Fibroblast of lung (primary cell): Measurements from ENCODE around the gene CAPZB. TPM values are rescaled to one million over a fixed set of nuclear protein-coding genes. Genes with fewer than 3 reads are reported as not detected.

Experiments used
- DNase-seq, 2 donors: peaks; one replicate each; pipeline versions ENCODE4 v3.0.0 to v3.0.0-alpha.2; 2010; ENCODE audit warnings: low read depth in 2 of 2
- H2AFZ ChIP-seq: 2 replicates; pipeline ENCODE4 v1.5.1; 2012; ENCODE audit warnings: low read length, control low read depth, inconsistent platforms
- H3K27ac ChIP-seq: 2 replicates; pipeline ENCODE4 v1.5.1; 2011; ENCODE audit warnings: low read length, control low read depth; ENCODE audit not compliant: insufficient read depth
- H3K27me3 ChIP-seq: 2 replicates; pipeline ENCODE4 v1.5.1; 2011; ENCODE audit warnings: mild to moderate bottlenecking, low read length; ENCODE audit not compliant: control insufficient read depth, insufficient read depth
- H3K36me3 ChIP-seq: 2 replicates; pipeline ENCODE4 v1.5.1; 2011; ENCODE audit warnings: low read length; ENCODE audit not compliant: control insufficient read depth, insufficient read depth
- H3K4me1 ChIP-seq: 2 replicates; pipeline ENCODE4 v1.5.1; 2011; ENCODE audit warnings: low read length; ENCODE audit not compliant: control insufficient read depth, insufficient read depth; ENCODE audit errors: extremely low read depth
- H3K4me2 ChIP-seq: 2 replicates; pipeline ENCODE4 v1.5.1; 2011; ENCODE audit warnings: low read length, control low read depth; ENCODE audit not compliant: insufficient read depth; ENCODE audit errors: extremely low read depth
- H3K4me3 ChIP-seq, 4 experiments: fragments of 200-600 bp in 1 of 4; sonication (generic) in 1 of 4; replicated peaks in 1 of 4; 2 replicates each; pipeline ENCODE4 v1.5.1; 2011 to 2016; ENCODE audit warnings: low read length in 4 of 4, low read depth in 3 of 4, mild to moderate bottlenecking in 3 of 4, control low read depth in 2 of 4, inconsistent platforms in 1 of 4, mixed read lengths in 1 of 4; ENCODE audit not compliant: insufficient read depth in 1 of 4; ENCODE audit errors: control extremely low read depth in 1 of 4
- H3K79me2 ChIP-seq: 2 replicates; pipeline ENCODE4 v1.5.1; 2012; ENCODE audit warnings: mild to moderate bottlenecking, low read length, inconsistent platforms; ENCODE audit not compliant: control insufficient read depth, insufficient read depth
- H3K9ac ChIP-seq: 2 replicates; pipeline ENCODE4 v1.5.1; 2011; ENCODE audit warnings: mild to moderate bottlenecking, low read length, control low read depth; ENCODE audit not compliant: insufficient read depth
- H3K9me3 ChIP-seq: 2 replicates; pipeline ENCODE4 v1.5.1; 2012; ENCODE audit warnings: low read depth, low read length; ENCODE audit not compliant: control insufficient read depth, insufficient read depth
- H4K20me1 ChIP-seq: 2 replicates; pipeline ENCODE4 v1.5.1; 2011; ENCODE audit warnings: low read length; ENCODE audit not compliant: control insufficient read depth, insufficient read depth; ENCODE audit errors: extremely low read depth
- CTCF ChIP-seq, 2 donors: IDR thresholded peaks in 1 of 2; conservative IDR thresholded peaks in 1 of 2; 1 replicate in 1 of 2; 2 replicates in 1 of 2; pipeline ENCODE4 v1.5.1; 2011 to 2012; ENCODE audit warnings: low read length in 2 of 2, control low read depth in 1 of 2, inconsistent platforms in 1 of 2, low read depth in 1 of 2, mild to moderate bottlenecking in 1 of 2
- EZH2 ChIP-seq: IDR thresholded peaks from 2 replicates; pipeline ENCODE4 v1.5.1; 2012; ENCODE audit warnings: low read length, control low read depth, mild to moderate bottlenecking; ENCODE audit errors: missing control alignments
- polyA plus RNA-seq, 2 donors: library from polyadenylated mRNA; depleted of rRNA in 1 of 2; stranded (reverse) in 1 of 2; unstranded in 1 of 2; fragments of >200 nt; gene quantifications; 2 replicates each; pipeline ENCODE4 v1.2.1, GENCODE V29; 2011 to 2012; ENCODE audit warnings: missing spikeins in 1 of 2
- total RNA-seq: library from RNA; depleted of rRNA; stranded (reverse); fragments of >200 nt; gene quantifications from 2 replicates; pipeline ENCODE4 v1.2.1, GENCODE V29; 2014

Gene CAPZB
- total and polyA plus RNA-seq, 2 donors (not counting 1 experiment from before 2014, with no cell fraction given), result 104 to 495 TPM

- H3K4me3 ChIP-seq, result no peak overlapping the region
- no peaks in the 10 kb centered on the region for H3K9me3 ChIP-seq
- no peaks in the 10 kb centered on the region for H3K27me3 ChIP-seq
- DNase-seq, result peak; percentile 90 to 94
- H3K4me2 ChIP-seq, result peak overlapping the region; percentile 64
- peaks cover 66% of the 10 kb centered on the region for H3K79me2 ChIP-seq
- TF ChIP-seq CTCF (conservative IDR thresholded peaks at IDR 0.05 in 1 of 2, IDR thresholded peaks at IDR 0.05 in 1 of 2; ENCODE audit: low read depth in 1 of 2, low read length in 2 of 2), result no peak
- TF ChIP-seq EZH2, result no peak
- H4K20me1 ChIP-seq, result no peaks in the 10 kb centered on the region
- H3K9ac ChIP-seq, result peak overlapping the region; percentile 47
- peaks cover 59% of the 10 kb centered on the region for H3K4me1 ChIP-seq
- no peak overlapping the region for H2AFZ ChIP-seq
- peak overlapping the region; percentile 98 for H3K27ac ChIP-seq
- peaks cover 4% of the 10 kb centered on the region for H3K36me3 ChIP-seq
These were observed 36.6 kb downstream of the CAPZB start for GRCh38 chr1:19448491-19449439.

GRCh38 chr1:19447550-19447949 is 37.8 kb downstream of the CAPZB start:
- Histone ChIP-seq H3K27me3 (no peaks in the 10 kb centered on the region), H3K4me3 (no peak overlapping the region), H2AFZ (no peak overlapping the region), H3K9me3 (no peaks in the 10 kb centered on the region), H3K9ac (no peak overlapping the region), H3K36me3 (peaks cover 4% of the 10 kb centered on the region), H3K27ac (peak overlapping the region; percentile 98), H4K20me1 (no peaks in the 10 kb centered on the region), H3K79me2 (peaks cover 68% of the 10 kb centered on the region), H3K4me1 (peaks cover 56% of the 10 kb centered on the region), H3K4me2 (no peak overlapping the region)
- DNase-seq, result no peak
- TF ChIP-seq CTCF (conservative IDR thresholded peaks at IDR 0.05 in 1 of 2, IDR thresholded peaks at IDR 0.05 in 1 of 2; ENCODE audit: low read depth in 1 of 2, low read length in 2 of 2), result no peak
- no peak for TF ChIP-seq EZH2

GRCh38 chr1:19445417-19446342 is 39.7 kb downstream of the CAPZB start:
- peak overlapping the region; percentile 68 for H3K4me2 ChIP-seq
- no peaks in the 10 kb centered on the region for H3K9me3 ChIP-seq
- H4K20me1 ChIP-seq, result no peaks in the 10 kb centered on the region
- no peak overlapping the region for H3K4me3 ChIP-seq
- peaks cover 4% of the 10 kb centered on the region for H3K36me3 ChIP-seq
- no peak for TF ChIP-seq EZH2
- peak; percentile 29 to 39 for TF ChIP-seq CTCF (conservative IDR thresholded peaks at IDR 0.05 in 1 of 2, IDR thresholded peaks at IDR 0.05 in 1 of 2; ENCODE audit: low read depth in 1 of 2, low read length in 2 of 2)
- no peak overlapping the region for H2AFZ ChIP-seq
- H3K9ac ChIP-seq, result peak overlapping the region; percentile 8
- peaks cover 76% of the 10 kb centered on the region for H3K79me2 ChIP-seq
- peaks cover 55% of the 10 kb centered on the region for H3K4me1 ChIP-seq
- H3K27me3 ChIP-seq, result no peaks in the 10 kb centered on the region
- H3K27ac ChIP-seq, result peak overlapping the region; percentile 43
- peak in 1 of 2 donors; percentile 74 for DNase-seq
